HG03039 (cell line): ENCODE results near the gene ACADL.
A peak's percentile ranks its signal among the peaks of the same experiment; 100 is the strongest.

Experiments used
- ATAC-seq: cut with Tn5 transposase; IDR thresholded peaks from one replicate; pipeline ENCODE4 v1.9.1; 2021; ENCODE audit warnings: mild to moderate bottlenecking, moderate library complexity; ENCODE audit not compliant: unreplicated experiment

ACADL gene

GRCh38 chr2:210171309-210172218 is 53.7 kb downstream of the ACADL start, which contains the start of gene KANSL1L:
Gene KANSL1L, minus strand, starts transcription at chr2:210171409. Its CDS starts 16,827 bp downstream, at chr2:210154582.
- ATAC-seq, result peak; percentile 74

GRCh38 chr2:210170446-210171303 is 54.6 kb downstream of the ACADL start:
- peak; percentile 68 for ATAC-seq

DNA sequence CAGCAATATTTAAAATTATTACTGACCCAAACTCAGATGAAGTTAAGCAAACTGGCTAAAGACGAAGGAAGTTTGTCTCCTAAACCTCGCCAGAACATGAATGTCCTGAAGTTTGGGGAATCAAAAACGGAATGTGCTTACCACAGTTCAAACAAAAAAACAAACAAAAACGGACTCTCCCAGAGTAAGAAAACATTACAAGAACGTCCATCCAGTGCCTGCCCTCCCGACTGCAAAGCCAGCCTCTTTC is 55.1 kb downstream of the ACADL start:
- no peak for ATAC-seq

GRCh38 chr2:210169516-210170195 is 55.6 kb downstream of the ACADL start:
- peak; percentile 23 for ATAC-seq

- no peak for ATAC-seq
These were observed 58.0 kb downstream of the ACADL start for GRCh38 chr2:210167227-210167626.

GRCh38 chr2:210162466-210163124 is 62.7 kb downstream of the ACADL start:
- ATAC-seq, result no peak

DNA sequence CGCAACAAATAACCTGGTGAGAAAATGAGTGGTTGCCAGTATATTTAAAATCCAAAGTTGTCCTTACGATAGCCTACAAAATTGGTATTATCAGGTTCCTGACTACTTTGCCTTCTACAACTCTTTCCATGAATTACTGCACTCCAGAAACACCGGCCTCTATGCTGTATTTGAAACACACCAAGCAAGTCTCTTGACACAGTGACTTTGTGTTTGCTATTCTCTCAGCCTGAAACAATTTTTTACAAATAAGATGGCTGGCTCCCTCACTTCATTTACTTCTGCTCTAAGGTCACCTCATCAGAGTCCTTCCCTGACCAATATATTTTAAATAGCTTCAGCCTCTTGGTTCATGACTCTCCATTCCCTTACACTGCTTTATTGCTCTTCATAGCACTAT is 66.2 kb downstream of the ACADL start:
- ATAC-seq, result no peak

DNA sequence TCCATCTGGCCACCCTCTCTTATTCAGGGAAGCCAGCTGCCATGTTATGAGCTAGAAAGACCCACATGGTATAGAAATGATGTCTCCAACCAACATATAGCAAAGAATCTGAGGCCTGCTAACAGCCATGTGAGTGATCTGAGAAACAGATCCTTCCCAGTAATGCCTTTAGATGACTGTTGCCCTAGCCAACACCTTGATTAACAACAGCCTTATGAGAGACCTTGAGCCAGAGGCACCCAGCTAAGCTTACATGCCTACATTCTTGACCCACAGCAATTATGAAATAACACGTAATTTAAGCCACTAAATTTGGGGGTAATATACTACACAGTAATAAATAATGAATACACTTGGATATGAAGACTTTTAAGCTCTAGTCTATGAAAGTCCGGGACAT is 67.0 kb downstream of the ACADL start:
- no peak for ATAC-seq

DNA sequence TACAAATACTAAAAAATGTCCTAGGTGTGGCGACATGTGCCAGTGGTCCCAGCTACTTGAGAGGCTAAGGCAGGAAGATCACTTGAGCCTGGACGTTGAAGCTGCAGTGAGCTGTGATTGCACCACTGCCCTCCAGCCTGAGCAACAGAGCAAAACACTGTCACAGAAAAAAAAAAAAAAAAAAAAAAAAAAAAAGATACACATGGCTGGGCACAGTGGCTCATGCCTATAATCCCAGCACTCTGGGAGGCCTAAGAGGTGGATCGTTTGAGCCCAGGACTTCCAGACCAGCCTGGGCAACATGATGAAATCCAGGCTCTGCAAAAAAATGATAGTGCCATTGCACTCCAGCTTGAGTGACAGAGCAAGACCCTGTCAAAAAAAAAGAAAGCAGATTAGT is 67.7 kb downstream of the ACADL start:
- ATAC-seq, result no peak

DNA sequence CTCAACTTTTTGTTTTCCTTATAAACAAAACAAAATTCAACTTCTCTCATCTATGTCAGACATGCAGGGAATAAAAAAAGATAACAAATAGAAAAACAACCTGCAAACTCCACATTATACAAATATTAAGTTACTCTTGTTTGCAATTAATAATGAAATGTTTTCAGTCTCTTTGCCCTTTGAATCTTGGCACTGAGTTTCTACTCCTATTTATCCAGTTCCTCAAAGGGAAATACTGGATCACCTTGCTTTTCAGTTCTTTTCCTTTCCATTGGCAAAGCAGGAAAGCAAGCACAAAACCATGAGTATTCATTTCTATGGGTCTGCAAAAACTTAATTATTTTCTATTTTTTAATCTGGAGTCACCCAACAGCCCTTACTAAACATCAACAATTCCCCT is 77.6 kb downstream of the ACADL start:
- ATAC-seq, result no peak
